Activated T-cell treated with anti-CD3 and anti-CD28 coated beads, Interleukin-2, amount 50 U/mL, for 1 hour (primary cell): Measurements from ENCODE around the gene RIMS3.
"Not testable (repeated sequence)": the region's sequence is repeated elsewhere in the genome, so short reads cannot be mapped to it uniquely, and the experiment has no call there.

Experiments
- DNase-seq: peaks from one replicate; pipeline ENCODE4 v3.0.0-alpha.2; 2020

The RIMS3 gene

DNA sequence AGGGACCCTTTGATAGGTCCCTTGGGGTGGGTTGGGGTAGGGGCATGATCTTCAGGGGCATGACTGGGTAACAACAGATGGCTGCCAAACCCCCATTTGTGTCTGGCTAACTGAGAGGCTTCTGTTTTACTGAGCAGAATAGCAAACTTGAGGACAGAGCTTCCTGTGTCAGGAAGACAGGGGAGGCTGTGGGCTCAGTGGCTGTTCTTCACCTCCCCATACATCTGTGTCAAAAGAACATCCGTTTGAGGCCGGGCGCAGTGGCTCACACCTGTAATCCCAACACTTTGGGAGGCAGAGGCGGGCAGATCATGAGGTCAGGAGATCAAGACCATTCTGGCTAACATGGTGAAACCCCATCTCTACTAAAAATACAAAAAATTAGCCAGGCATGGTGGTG lies 35.9 kb downstream of the RIMS3 start:
- not testable (repeated sequence) for DNase-seq

DNA sequence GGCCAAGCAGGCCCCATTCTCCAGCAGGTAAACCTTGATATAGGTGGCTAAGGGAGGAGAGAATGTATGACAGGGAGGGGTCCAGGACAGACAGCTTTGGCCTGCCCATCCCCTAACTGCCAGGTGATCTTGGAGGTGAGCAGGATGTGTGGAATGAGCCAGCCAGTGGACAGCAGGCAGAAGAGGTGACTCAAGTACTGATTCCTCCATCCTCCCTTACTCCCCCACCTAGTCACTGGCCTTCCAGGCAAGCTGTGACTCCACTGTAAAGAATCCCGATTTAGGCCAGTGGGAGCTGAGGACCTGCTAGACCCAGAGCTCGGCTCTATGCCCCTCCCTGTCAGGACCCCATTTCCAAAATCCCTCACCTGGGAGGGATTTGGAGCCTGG lies 36.6 kb downstream of the RIMS3 start:
- no peak for DNase-seq

DNA sequence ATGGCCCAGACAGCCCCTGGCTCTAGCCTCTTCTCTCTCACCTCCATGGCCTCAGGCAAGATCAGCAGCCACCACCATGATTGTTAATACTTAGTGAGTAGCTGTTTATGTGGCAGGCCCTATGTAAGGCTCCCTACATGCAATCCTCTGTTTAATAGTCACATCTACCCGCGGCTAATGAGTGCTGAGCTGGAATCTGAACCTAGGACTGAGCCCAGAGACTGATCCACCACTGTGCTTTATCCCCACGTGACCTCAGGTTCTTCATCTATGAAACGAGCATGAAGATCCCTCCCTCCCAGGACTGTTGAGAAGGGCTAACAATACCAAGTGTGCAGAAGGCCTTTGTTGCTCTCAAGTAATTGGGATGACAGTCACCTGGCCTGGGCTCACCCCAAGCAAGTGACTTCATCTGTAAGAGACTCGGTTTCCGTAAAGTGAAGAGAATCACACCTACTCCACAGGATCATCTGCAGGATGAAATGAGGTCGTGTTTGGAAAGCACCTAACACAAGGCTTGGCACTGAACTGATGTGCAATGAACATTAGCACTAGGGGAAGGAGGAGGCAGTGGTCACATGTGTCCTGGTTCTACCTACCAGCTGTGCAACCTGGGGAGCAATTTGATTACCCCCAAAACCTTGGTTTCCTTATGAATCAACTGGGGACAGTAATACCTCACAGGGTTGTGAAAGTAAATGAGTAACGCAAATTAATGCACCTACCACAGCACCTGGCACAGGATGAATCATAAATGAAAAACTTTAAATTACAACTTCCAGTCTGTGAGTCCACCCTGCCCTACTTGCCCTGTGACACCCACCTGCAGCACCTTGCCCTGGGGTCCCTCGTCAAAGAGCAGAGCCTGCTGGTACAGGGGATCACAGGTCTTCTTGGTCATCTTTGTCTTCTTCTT lies 37.2 kb downstream of the RIMS3 start:
- DNase-seq = no peak

DNA sequence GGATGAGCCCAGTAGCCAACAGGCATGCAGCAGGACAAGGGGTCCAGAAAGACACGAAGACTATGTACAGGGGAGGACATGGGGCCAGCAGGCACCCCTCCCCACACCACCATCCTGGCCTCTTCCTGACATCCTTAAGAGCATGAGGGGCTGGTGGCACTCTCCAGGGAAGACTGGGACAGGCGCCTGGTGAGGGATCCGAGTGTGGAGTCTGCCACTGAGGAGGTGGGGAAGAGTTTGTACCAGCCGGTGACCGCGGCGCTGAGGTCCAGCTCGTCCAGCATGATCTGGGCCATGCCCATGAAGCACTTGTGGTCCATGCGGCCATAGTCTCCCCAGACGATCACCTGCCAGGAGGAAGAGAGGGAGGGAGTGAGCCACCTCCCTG lies 39.1 kb downstream of the RIMS3 start:
- no peak for DNase-seq

- DNase-seq = no peak
These were observed 39.8 kb downstream of the RIMS3 start for GRCh38 chr1:40625476-40626382.

DNA sequence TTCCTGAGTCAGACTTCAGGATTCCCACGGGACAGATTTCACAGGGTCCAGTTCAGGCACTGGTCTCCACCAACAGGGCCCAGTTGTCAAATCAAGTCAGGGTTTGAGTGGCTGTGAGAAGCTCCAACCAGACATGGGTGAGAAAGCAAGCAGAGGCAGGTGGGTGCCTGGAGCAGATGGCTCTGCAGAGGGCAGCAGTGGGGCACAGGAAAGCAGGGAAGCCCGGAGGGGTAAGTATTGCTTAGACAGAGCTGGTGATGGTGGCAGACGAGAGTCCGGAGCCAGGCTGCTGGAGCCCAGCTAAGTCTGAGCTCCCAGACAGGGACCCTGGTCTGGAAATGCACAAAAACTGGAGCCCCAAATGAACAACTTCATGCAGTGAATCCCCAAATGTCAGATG lies 40.4 kb downstream of the RIMS3 start:
- no peak for DNase-seq

GRCh38 chr1:40622936-40623629 lies 42.4 kb downstream of the RIMS3 start:
- no peak for DNase-seq

- DNase-seq = no peak
These were observed 43.5 kb downstream of the RIMS3 start for GRCh38 chr1:40621821-40622450.

DNA sequence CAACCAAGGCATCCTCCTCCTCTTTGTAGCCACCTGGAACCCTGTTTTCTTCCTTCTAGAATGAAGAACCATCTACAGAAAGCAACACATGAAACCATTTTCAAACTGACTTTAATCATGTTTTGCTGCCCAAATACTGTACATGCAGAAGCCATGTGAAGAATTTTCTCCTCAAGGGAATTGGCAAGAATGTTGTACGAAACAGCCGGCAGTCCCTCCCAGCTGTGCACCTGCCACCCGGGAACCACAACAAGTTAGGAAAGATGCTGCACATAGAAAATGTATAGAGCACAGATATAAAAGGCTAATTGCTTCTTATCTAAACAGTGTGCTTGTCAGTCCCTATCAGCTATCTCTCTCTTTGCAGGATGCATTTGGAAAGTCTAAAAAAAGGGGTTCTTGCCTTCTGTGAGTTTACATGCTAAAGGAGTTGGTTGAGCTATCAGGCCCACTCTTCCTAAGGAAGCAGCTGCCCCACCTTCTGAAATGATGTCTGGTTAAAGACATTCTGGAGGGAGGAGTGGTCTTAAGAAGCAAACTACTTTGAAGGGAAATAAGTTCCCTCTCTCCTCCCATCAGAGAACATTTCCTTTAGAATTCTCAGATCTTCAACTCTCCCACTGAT lies 44.8 kb downstream of the RIMS3 start:
- no peak for DNase-seq

- no peak for DNase-seq
These were observed 45.3 kb downstream of the RIMS3 start for GRCh38 chr1:40620150-40620549.

DNA sequence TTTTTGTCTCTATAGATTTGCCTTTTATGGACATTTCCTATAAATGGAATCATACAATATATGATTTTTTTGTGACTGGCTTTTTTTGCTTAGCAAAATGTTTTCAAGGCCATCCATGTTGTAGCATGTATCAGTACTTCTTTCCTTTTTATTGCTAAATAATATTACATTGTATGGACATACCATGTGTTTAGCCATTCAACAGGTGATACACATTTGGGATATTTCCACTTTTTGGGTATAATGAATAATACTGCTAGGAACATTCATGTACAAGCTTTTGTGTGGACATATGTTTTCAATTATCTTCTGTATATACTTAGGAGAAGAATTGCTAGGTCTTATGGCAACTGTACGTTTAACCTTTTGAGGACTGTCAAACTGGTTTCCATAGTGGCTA lies 47.4 kb downstream of the RIMS3 start:
- no peak for DNase-seq

GRCh38 chr1:40612345-40612831 lies 53.1 kb downstream of the RIMS3 start:
- peak; percentile 52 for DNase-seq

GRCh38 chr1:40610156-40610555 lies 55.3 kb downstream of the RIMS3 start:
- no peak for DNase-seq

DNA sequence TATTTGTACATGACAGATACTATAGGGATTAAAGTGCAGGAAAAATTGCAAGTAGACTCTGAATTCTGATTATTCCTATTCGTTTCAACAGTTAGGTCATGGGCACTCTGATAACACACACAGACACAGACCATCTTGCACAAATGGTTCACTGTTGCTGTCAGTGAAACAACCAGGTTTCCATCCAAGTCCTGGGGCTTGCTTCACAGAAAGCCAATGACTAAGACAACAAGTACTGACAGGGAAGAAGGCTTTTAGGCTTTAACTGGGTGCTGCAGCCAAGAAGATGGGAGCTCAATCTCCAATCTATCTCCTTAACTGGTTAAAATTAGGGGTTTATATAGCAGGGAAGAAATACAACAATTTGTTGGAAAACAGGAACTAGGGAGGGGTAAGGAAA lies 57.6 kb downstream of the RIMS3 start:
- DNase-seq = no peak

DNA sequence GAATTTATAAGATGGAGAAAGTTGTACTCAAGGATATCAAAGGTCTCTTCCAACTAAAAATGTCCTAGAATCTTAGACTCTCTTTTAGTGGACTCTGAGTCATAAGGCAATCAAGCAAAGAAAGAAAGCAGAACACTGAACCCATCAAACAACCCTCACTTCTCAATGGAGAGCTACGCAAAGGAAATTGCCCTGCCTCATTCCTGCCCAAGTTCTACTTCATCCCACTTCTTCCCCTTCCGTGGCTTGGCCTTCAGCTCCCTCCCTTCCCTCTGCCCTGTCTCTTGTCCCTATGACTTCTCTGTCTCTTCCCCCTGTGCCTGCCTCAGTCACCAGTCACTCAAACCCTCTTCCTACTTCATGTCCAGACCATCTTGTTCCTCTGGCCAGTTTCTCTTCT lies 58.5 kb downstream of the RIMS3 start:
- DNase-seq = no peak

DNA sequence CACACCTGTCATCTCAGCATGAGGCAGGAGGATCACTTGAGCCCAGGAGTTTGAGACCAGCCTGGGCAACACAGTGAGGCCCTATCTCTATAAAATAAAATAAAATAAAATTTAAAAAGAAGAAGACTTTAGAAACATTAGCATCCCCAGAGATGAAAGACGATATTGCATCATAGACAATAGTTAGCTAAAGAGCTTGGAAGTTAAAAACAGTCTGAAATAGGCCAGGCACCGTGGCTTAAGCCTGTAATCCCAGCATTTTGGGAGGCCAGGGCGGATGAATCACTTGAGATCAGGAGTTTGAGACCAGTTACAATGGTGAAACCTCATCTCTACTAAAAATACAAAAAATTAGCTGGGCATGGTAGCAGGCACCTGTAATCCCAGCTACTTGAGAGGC lies 59.3 kb downstream of the RIMS3 start:
- DNase-seq = no peak

- DNase-seq = no peak
These were observed 65.6 kb downstream of the RIMS3 start for GRCh38 chr1:40599926-40600325.

DNA sequence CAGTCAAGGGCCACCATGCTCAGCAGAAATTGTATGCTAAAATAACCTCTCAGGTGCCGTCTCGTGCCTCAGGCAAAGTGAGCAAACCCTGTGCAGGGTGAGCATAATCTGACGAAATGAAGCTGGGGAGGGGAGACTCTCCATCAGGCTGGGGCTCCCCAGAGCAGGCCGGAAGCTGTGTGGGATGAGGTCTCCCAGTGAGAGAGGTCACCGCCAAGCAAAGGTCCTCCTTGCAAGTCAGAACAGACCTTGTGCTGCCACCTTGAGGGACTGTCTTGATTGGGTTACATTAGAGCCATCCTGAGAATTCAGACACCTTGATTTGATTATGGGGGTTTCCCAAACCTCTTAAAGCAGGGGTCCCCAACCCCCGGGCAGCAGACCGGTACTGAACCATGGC lies 69.9 kb downstream of the RIMS3 start:
- DNase-seq = no peak

DNA sequence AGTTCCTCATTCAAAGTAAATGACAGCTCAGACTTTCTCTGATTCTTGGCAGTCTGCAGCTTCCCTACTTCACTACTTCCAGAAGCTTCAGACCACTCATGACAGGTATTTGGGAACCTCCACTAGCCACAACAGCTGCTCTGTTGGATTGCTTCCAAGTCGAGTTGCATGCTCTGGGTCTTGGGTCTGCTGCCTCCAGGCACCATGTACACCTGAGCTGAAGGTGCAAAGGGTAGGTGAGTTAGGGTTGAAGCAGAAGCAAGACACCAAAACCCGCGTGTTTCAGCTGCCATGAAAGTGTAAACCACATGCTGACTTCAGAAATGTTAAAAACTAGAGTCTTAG lies 71.3 kb downstream of the RIMS3 start:
- DNase-seq = no peak

DNA sequence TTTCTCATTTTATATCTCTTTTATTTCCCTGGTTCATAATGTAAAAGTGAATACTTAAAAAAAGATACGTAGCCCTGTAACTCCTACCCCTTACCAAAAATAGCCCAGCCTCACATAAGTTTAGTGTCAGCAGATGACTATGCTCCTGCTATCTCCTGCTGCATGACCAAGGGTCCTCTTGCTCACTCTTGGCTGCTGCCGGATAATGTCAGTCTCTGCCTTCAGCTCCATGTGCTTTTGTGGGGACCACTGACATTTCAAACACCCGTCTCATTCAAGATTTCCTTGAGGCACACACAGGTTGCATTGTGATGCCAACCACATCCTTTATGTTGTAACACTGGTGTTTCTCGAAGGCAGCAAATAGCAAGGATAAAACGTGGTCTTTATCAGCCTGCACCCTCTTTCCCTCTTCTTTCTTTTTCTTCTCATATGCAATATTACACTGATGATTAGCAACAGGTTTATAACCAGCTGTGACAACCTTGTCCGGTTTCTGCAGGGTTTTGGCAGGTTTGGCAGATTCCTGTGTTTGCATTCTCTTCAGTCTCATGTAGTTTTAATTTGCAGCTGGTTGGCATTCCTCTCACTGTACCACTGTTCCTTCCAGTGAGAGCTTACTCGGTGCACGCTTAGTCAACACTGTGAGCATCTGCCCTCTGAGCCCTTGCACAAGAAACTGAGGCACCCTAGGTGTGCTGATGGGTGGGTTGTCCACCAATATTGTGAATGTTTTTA lies 71.9 kb downstream of the RIMS3 start:
- no peak for DNase-seq

GRCh38 chr1:40592107-40592803 lies 73.2 kb downstream of the RIMS3 start:
- DNase-seq = no peak
